ENCODE measurements around the gene CYYR1.
"Not testable (repeated sequence)": the region's sequence is repeated elsewhere in the genome, so short reads cannot be mapped to it uniquely, and the experiment has no call there.

The CYYR1 gene

DNA sequence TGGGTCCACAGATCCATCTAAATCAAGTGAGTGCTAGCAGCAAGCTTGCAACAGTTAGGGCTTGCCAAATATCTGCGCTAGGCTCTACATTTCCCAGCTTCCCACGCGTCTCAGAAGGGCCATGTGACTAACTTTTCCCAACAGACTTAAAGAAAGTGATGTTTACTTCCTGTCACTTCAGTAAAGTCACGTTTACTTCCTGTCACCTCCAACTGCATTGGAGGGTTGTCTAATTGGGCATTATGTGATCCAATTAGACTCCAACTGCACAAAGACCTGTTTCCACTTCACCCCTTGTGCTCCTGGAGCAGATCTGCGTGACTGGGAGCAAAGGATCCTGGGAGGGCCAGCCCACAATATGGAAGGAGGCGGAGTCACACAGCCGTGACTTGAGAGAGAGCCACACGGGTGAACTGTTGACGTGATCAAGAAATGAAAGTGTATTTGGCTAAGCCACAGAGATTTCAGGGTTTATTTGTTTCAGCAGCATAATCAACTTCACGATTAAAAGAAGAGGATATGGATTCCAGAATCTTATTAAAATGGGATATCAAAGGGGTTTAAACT is 77.7 kb downstream of the CYYR1 start:
- in situ Hi-C loops (cut with MboI; ENCODE audit: low sequenced_read_pairs), result no loop called here

DNA sequence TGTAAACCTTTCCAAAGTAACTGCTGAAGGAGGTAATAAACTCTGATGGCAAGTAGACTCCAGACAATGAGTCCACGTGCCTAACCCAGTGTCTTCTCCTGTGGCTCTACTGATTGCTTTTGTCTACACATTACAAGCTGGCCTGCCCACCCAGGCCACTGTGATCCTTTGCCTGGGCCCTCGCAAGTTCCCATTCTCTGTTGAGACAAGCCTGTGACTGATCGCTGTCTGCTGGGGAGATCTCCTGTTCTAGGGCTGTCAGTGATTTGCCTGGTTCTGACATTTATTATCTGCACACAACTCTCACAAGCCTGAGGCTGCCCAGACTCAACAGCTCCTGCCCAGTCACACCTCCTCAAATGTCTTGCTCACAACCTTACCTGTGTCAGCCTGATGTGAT is 81.4 kb downstream of the CYYR1 start:
- in situ Hi-C loops (cut with MboI; ENCODE audit: low sequenced_read_pairs), result no loop called here

DNA sequence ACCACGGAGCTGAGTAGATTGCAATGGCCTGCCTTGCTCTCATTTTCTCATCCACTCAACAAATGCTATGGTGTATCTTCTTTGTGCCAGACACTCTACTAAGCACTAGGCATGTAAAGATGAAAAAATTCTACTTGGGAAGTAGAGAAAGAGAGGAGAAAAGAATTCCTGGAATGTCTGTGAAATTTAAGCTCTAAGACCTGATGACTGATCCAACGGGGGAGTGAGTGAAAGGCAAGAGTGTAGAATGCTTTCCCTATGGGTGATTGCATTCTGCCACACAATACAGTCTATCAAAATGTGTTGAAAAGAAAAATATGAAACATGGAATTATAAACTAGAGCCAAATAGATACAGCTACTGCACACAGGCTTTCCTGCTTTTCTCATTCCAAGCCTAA is 82.3 kb downstream of the CYYR1 start:
- in situ Hi-C loops (cut with MboI; ENCODE audit: low sequenced_read_pairs), result no loop called here

DNA sequence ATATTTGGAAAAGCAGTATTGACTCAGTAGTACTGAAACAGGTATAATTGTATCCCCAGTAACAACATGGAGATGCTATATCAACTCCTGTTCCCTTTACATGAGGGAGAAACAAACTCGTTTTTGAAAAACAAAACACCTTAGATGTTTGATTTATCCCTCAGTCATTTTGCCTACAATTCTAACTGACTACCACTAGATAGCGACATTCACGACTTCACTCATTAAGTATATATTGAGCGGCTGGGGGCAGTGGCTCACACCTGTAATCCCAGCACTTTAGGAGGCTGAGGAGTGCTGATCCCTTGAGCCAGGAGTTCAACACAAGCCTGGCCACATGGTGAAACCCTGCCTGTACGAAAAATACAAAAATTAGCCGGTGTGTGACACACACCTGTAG is 83.3 kb downstream of the CYYR1 start:
- in situ Hi-C loops (cut with MboI; ENCODE audit: low sequenced_read_pairs), result no loop called here

DNA sequence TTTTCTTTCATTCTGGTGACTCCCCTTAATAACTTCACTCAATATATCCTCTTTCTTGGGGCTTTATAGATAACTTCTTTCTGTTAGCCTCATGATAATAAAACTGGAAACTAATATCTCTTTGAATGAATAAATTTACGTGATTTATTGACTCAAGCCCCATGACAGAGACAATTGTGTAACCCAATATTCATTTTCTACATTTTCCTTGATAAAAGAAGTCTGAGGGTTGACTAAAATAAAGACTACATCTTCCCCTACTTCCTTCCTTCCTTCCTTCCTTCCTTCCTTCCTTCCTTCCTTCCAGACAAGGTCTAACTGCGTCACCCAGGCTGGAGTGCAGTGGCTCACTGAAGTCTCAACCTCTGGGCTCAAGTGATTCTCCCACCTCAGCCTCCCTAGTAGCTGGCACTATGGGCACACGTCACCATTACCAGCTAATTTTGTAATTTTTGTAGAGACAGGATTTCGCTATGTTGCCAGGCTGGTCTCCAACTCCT is 85.1 kb downstream of the CYYR1 start:
- in situ Hi-C loops (cut with MboI; ENCODE audit: low sequenced_read_pairs), result no loop called here

DNA sequence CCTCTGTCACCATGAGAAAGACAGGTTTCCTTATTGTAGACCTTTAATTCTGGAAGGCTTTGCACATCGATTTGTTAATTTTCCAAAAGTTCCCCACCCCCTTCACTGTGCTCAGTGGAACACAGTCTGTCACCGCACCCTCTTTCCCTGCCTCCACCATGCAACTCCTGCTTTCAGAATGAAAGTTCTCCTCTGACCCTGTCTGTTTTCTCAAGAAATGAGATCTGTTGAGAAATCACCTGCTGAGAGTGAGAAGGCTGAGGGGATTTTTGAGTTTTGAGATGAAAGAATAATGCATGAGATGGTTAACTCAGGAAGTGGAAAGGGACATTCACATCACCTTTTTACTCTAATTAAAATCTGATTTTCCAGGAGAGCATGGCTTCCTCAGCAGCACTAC is 99.6 kb downstream of the CYYR1 start:
- in situ Hi-C loops (cut with MboI; ENCODE audit: low sequenced_read_pairs), result no loop called here

DNA sequence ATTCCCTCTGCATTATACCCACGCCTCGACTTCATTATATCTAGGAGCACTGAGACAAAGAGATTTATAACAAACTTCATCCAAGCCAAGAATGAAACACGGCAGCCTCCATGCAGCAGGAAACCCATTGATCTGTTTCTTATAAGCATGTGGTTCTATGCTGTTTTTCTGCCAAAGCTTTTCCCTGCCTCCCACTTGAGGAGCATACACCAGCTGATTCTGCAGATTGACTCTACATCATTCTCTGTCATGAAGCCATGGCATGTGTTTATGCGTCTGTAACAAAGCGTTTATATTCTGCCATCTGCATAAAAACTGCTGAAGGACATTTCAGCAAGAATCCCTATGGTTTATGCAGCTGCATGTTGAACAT is 102.0 kb downstream of the CYYR1 start:
- in situ Hi-C loops (cut with MboI; ENCODE audit: low sequenced_read_pairs), result no loop called here

DNA sequence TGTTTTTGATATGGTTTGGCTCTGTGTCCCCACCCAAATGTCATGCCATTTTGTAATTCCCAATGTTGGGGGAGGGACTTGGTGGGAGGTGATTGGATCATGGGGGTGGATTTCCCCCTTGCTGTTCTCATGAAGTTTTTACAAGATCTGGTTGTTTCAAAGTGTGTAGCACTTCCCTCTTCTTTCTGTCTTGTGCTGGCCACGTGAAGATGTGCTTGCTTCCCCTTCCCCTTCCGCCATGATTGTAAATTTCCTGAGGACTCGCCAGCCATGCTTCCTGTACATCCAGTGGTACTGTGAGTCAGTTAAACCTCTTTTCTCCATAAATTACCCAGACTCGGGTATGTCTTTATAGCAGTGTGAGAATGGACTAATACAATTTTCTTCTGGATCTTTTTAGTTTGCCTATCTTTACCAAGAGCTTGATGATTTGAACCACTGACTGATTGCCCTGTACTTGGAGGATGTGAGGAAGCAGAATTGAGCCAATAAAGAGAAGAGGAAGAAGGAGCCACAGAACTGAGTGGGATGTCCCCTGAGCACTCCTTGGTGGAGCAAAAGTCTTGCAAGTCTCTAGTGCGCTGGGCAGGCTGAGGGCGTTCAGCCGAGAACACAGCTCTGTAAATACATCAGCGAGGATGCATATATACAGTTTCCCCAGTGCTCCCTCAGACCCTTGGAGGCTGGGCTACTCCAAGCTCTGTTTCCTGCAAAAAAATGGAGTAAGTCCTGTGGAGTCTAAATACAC is 102.6 kb downstream of the CYYR1 start:
- in situ Hi-C loops (cut with MboI; ENCODE audit: low sequenced_read_pairs), result no loop called here

DNA sequence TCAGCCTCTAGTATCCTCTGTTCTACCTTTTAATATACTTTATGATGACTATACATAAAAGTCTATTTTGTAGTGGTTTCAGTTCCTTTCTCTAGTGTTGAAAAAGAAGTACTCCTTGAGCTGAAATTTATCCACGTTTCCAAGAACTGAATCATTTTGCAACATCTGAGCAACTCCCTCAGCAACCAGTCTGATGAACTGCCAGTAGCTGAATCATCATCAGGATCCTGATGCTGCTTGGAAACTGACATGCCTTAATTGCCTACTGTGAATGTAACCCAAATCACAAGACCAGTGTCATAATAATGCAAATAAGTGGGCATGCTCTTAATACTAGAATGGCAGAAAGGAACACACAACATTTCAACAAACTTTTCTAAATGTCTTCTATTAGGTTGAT is 103.3 kb downstream of the CYYR1 start:
- in situ Hi-C loops (cut with MboI; ENCODE audit: low sequenced_read_pairs), result no loop called here

DNA sequence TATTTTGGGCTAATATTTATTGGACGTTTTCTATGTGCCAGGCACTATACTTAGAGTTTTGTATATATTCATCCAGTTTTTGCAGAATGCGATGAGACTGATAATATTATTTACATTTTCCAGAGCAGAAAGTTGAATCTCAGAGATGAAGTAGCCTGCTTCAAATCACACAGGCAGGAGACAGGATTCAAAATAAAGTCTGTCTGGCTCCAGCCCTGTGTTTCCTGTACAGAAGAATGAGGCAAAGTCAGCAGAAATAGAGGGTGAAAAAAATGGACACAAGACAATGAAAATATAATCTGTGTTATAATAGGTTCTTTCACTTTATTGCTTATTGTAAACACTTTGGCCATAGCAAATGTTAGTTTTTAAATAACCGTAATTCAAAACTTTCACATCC is 107.2 kb downstream of the CYYR1 start:
- in situ Hi-C loops (cut with MboI; ENCODE audit: low sequenced_read_pairs), result no loop called here

DNA sequence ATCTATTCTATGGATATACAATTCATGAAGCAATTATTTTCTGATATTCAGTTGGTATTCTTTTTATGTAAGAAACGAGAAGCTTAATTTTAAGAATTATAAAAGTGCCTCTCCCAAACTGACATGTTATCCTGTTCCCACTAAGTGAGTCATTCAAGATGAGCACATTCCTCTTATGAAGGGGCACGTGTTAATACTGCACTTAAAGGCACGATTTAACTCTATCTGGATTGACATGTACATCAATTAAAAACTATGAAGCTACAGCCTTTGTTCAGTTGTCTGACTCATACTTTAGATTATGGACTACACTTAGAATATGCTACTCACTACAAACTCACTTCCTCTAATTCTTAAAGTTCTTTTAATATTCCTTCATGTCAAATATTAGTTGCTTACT is 111.6 kb downstream of the CYYR1 start:
- in situ Hi-C loops (cut with MboI; ENCODE audit: low sequenced_read_pairs), result no loop called here

DNA sequence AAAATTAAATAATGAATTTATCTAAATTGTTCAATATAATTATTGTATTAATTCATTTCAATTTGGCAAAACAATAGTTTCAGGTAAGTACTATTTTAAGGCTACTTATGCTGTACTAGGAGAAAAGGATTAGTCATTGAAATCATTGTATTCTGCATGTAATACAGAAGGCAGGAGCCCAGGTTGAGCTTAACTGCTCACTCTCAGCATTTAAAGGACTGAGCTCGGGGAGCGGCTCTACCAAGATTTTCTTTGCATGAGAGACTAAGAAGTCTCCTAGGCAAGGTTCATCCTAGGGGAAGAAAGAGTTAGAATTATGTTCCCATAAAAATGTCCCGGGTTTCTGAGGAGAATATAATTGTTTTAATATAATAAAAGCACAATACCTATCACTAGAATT is 112.5 kb downstream of the CYYR1 start:
- in situ Hi-C loops (cut with MboI; ENCODE audit: low sequenced_read_pairs), result no loop called here

DNA sequence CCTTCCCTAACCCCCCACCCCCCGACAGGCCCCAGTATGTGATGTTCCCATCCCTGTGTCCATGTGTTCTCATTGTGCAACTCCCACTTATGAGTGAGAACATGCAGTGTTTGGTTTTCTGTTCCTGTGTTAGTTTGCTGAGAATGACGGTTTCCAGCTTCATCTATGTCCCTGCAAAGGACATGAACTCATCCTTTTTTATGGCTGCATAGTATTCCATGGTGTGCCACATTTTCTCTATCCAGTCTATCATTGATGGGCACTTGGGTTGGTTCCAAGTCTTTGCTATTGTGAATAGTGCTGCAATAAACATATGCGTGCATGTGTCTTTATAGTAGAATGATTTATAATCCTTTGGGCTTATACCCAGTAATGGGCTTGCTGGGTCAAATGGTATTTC is 114.2 kb downstream of the CYYR1 start:
- in situ Hi-C loops (cut with MboI; ENCODE audit: low sequenced_read_pairs), result not testable (repeated sequence)

DNA sequence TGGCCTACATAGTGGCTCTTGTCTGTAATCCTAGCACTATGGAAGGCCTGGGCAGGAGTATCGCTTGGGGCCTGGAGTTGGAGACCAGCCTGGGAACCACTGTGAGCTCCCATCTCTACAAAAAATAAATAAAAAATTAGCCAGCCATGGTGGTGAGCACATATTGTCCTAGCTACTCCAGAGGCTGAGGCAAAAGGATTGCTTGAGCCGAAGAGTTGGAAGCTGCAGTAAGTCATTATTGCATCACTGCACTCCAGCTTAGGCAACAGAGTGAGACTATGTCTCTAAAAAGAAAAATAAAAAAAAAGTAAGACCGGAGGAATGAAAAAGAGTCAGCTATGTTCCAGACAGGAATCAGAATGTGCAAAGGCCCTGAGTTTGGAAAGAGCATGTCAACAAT is 115.3 kb downstream of the CYYR1 start:
- in situ Hi-C loops (cut with MboI; ENCODE audit: low sequenced_read_pairs), result no loop called here

DNA sequence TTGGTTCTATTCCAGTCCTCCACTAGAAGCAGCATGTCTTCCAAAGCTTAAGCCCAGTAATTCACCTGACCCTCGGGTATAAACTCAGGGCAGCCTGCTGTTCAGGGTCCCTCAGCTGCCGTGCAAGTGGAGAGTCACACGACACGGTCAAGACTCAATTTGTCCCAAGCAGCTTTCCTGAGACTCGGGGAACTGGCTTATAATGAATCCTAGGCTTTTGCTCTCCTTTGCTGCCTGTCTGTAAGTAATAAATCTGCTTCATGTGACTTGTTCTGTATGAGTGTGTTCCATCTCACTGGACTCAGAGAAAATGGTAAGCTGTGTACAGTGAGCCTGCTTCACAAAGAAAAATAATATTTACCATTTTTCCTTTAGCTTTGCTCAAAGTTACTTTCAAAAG is 119.8 kb downstream of the CYYR1 start:
- in situ Hi-C loops (cut with MboI; ENCODE audit: low sequenced_read_pairs), result no loop called here

DNA sequence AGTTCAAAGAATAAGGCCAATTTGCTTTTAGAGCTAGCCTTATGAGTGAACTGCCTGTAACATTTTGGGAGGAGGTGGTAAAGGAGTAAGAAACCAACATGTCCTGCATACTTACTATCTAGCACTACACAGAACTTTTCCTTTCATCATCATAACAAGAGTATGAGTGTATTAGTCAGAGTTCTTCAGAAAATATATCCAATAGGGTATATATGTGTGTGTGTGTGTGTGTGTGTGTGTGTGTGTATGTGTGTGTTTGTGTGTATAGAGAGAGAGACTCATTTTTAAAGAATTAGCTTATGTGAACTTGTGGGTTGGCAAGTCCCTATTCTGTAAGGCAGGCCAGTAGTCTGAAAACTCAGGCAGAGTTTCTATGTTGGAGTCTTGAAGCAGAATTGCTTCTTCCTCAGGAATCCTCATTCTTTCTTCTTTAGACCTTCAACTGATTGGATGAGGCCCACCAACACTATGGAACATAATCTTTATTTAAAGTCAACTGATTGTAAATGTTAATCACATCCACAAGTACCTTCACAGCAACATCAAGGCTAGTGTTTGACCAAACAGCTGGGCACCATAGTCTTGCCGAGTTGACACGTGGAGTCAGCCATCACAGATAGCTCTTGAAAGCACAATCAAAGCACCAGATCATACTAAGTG is 121.9 kb downstream of the CYYR1 start:
- in situ Hi-C loops (cut with MboI; ENCODE audit: low sequenced_read_pairs), result no loop called here

DNA sequence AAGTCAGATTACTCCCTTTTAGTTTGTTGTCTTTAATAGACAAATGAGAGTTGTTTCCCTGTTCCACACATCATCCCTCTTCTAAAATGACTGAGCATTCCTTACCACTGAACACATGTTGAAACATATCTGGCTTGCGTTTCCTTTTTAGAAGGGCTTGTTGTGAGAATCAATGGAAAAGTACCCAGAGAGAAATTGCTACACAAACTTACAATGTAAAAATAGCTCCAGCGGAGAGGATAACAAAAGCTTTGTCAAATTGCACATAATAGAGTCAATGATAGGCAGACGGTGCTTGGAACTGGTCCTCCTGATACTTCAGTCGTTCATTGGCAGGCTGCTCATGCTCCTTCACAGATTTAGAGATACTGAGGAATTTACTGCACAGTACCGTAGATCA is 123.9 kb downstream of the CYYR1 start:
- in situ Hi-C loops (cut with MboI; ENCODE audit: low sequenced_read_pairs), result no loop called here

DNA sequence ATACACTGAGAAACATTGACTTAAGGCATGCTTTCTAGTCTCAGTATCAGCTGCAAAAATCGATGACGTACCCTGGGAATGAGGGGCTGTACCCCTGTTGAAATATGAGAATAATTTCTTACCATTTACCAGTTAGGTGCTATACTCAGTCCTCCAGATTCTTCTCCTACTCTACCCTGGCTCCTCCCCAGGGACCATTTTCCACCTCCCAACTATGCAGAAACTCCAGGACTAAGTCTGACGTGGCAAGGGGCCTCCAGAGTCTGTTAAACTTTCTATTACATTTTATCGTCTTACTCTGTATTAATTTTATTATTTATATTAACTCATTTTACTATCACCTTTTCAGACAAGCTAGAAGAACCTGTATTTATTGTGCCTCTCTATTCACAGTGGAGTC is 124.3 kb downstream of the CYYR1 start:
- in situ Hi-C loops (cut with MboI; ENCODE audit: low sequenced_read_pairs), result no loop called here

DNA sequence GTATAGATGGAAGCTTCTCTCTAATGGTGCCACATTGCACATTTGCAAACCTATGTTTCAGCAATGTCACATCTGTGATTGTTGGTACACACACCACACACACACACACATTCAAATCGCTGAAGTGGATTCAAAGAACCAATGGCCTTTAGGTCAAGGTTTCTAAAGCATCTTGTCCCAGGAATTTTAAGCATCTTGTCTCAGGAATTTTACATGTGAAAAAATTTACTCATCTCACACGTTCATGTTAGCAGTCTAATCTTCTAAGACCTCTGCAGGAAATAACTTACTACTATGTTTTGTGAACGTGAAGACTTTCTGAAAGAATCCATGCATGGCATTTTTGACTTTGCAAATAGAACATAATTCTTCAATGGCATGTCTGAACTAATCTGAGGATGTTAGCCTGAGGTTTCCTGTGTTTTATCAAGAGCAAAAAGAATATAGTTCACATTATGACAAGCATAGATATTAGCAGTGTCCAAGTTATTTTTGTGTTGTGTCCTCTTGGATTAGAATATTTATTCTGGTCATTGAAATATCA is 125.1 kb downstream of the CYYR1 start:
- in situ Hi-C loops (cut with MboI; ENCODE audit: low sequenced_read_pairs), result no loop called here

DNA sequence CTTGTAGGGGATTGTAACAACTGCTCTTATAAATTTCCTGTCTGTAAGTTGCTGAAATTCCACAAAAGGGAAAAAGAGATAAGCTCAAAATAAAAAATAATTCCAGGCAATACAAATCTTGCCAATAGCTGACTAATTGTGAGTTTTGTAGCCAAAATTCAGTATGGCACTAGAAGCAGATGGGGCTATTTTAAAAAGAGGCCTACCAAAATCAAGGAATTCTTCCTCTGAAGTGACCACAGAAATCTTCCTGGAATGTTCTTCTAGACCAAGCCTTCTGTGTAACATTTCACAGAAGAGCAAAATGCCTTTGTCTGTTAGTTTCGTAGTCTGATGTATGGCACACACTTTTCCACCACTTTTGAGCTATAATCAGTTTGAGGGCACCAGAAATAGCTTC is 127.6 kb downstream of the CYYR1 start:
- in situ Hi-C loops (cut with MboI; ENCODE audit: low sequenced_read_pairs), result no loop called here

DNA sequence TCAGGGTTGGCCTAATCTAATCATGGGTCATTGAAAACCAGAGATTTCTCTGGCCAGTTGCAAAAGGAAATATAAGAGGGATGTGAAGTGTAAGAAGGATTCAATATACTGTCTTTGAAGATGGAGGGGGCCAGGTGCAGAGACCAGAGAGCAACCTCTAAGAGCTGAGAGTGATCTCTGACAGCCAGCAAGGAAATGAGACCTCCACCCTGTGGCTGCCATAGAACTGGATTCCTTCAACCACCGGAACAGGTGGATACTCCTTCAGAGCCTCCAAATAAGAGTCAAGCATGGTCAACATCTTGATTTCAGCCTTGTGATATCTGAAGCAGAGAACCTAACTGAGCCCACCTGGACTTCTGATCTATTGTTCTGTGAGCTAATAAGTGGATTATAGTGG is 128.4 kb downstream of the CYYR1 start:
- in situ Hi-C loops (cut with MboI; ENCODE audit: low sequenced_read_pairs), result no loop called here

DNA sequence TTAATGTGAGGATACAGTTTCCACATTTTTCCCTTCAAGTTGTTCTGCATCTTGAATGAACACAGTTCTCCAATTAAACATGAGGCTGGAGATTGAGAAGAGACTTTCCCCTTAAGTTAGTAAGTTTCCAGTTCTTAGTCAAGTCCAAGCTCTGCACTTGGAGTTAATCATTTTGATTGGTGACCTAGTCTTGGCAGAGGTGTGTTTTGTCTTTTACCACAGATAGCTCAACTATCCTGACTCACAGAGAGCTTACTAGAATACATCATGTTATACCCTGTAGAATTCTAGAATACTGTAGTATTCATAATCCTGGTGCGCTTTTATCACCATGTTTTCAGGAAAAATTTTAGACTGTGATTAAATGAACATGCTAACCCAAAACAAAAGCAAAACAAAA is 129.2 kb downstream of the CYYR1 start:
- in situ Hi-C loops (cut with MboI; ENCODE audit: low sequenced_read_pairs), result no loop called here

Measured in hTERT RPE-1 (cell line).